GM18507 (cell line): ENCODE data around the gene TMEM179B.
"Not testable (repeated sequence)": the region's sequence is repeated elsewhere in the genome, so short reads cannot be mapped to it uniquely, and the experiment has no call there.

Experiments
- DNase-seq: peaks from one replicate; pipeline ENCODE4 v3.0.0; 2011; ENCODE audit warnings: low read depth; ENCODE audit not compliant: insufficient read length; ENCODE audit errors: extremely low spot score
- FAIRE-seq: peaks from 2 replicates; lab custom pipeline; 2011; peaks lifted over from hg19 to GRCh38; lab: Jason Lieb, UNC

TMEM179B gene

DNA sequence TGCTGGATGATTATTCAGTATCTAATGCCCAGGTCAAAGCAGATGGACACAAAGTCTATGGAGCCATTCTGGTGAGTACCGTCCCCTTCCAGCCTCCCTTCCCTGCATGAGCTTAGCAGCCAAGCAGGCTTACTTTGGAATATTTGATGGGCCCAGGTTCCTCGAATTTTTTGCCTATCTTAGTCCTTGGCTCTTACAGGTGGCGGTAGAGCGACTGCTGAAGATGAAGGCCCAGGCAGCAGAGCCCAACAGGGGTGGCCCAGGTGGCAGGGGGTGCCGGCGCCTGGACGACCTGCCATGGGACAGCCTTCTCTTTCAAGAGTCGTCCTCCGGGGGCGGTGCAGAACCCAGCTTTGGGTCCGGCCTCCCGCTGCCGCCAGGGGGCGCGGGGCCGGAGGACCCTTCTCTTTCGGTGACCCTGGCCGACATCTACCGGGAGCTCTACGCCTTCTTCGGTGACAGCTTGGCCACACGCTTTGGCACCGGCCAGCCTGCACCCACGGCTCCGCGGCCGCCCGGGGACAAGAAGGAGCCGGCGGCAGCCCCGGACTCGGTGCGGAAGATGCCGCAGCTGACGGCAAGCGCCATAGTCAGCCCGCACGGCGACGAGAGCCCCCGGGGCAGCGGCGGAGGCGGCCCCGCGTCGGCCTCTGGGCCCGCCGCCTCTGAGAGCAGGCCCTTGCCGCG, 741 bp upstream of the TMEM179B start:
- DNase-seq (peak; percentile 78), FAIRE-seq (peak; percentile 60)

- FAIRE-seq (no peak), DNase-seq (no peak)
These were observed 1.8 kb downstream of the TMEM179B start for GRCh38 chr11:62788991-62789390.

GRCh38 chr11:62789576-62789975, 2.4 kb downstream of the TMEM179B start:
- FAIRE-seq (no peak), DNase-seq (no peak)

- DNase-seq (peak; percentile 83), FAIRE-seq (peak; percentile 73)
These were observed 4.4 kb downstream of the TMEM179B start, which contains the start of gene TMEM223 for GRCh38 chr11:62791501-62792201. Gene TMEM223 (minus strand): TSS chr11:62792006. CDS start chr11:62791994, 12 bp downstream.

- FAIRE-seq (no peak), DNase-seq (no peak)
These were observed 5.0 kb downstream of the TMEM179B start for GRCh38 chr11:62792202-62792575.

GRCh38 chr11:62794201-62794775, 7.1 kb downstream of the TMEM179B start:
- DNase-seq (no peak), FAIRE-seq (no peak)

DNA sequence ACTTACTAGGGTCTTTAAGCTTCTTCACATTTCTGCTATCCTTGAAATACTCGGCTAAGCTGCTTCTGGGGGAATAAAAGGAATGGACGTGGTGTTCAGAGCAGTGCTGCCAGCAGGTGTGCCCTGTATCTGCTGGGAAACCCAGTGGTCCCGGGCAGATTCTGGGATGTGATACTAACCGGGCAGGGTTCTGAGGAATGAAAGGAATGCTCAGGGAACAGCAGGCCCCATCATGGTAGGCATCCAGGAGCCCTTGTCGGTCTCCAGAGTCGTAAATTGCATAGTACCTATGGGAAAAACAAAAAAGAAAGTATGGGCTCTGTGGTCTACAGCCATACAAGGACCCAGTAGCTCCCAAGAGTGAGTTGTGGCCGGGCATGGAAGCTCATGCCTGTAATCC, 9.1 kb downstream of the TMEM179B start:
- DNase-seq: no peak
- no peak for FAIRE-seq

GRCh38 chr11:62799486-62799885, 12.3 kb downstream of the TMEM179B start:
- DNase-seq (no peak), FAIRE-seq (no peak)

GRCh38 chr11:62801071-62801470, 13.9 kb downstream of the TMEM179B start:
- FAIRE-seq (no peak), DNase-seq (no peak)

DNA sequence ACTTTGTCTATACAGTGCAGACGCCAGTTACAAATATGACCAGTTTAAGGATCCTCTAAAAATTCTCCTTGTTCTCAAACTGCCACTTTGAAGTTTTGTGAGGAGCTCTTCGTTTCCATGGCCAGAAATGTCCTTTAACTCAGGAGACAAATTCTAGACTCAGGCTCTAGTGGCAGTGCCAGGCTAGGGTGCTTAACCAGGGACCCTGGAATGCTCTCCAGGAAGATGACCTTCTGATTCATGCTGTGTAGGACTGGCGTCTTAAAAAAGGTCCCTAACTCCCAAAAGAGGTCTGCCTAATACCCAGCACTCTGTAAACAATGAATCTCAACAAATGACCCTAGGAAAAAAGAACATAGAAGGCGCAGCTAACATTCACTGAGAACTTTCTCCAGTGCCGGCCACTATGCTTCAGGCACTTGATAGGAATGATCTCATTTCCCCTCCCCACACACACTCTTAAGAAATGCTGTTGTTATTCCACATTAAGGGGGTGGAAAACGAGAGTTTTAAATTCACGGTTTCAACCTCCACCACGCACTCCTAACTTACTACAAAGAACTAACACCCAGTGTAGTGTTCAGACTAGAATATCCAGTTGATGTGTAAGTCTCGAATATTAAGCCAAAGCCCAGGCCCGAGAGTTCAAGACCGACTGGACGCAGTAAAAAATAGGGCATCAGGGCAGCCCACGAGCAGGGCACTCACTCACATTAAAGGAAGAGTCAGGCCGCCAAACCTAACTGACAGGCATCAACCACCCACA, 17.3 kb downstream of the TMEM179B start:
- DNase-seq (no peak), FAIRE-seq (peak; percentile 47)

- peak; percentile 98 for DNase-seq
- FAIRE-seq: peak; percentile 85
These were observed 18.1 kb downstream of the TMEM179B start, which contains the start of gene NXF1 for GRCh38 chr11:62805076-62805892. Gene NXF1 (minus strand): TSS chr11:62805440. CDS start chr11:62805356, 84 bp downstream.

DNA sequence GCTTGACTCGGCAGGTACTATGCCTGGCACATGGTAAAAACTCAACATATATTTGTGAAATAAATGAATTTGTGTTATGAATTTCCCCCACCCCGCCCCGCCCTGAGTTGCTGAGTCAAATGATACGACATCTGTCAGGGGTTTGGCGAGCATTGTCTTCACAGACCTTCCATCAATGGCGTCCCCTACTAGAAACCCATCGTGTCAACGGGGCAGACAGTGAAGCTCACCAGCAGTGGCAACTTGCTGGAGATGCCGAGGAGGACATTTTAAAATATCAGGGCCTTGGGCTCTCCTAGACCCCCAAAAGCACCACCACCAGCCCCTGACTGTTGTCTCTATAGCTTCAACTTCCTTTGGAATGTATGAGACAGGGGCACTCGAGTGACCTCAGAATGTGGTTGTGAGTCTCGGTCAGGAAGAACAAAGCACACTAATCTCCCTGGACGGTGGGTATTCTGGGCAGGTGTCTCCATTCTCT, 18.8 kb downstream of the TMEM179B start:
- DNase-seq (no peak), FAIRE-seq (no peak)

DNA sequence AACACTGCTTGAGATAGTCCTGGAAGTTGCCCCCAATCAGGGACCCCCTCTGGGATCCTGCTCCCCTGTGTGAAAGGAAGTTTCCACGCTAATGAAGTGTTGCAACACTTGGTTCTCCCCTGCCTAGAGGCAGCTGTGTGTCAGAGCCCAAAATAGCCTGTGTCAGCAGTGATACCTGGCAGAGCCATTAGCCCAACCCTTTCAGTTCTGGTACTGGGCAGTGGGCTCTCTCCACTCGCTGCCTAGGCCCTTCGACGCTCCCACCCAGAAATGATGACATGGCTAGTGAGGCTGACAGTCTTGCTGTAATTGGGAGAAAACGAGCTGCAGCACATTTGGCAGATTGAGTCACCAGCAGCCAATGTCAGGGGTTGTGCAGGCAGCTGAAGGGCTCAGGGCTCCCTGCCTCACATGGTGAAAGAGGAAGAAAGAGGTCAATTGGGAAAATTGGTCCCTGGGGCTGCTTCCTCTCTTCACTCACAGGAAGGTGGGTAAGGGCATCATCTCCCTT, 19.5 kb downstream of the TMEM179B start:
- no peak for DNase-seq
- FAIRE-seq: no peak

DNA sequence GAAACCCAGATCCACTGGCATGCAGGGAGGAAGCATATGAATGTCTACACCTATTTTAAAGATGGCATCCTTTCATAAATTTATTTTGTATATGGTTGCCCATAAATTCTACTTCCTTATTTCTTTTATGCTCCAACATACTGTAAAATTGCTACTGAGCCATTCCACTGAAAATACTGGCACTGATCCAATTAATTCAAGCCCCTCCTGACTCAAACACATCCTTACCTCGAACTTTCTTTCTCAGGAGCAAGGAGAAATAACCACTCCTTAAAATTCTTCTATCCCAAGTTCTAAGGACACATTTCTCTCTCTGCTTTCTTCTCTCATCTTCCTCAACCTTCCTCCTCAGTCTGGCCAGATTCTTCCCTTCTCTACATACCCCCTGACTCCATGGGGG, 23.5 kb downstream of the TMEM179B start:
- DNase-seq: no peak
- FAIRE-seq: no peak

DNA sequence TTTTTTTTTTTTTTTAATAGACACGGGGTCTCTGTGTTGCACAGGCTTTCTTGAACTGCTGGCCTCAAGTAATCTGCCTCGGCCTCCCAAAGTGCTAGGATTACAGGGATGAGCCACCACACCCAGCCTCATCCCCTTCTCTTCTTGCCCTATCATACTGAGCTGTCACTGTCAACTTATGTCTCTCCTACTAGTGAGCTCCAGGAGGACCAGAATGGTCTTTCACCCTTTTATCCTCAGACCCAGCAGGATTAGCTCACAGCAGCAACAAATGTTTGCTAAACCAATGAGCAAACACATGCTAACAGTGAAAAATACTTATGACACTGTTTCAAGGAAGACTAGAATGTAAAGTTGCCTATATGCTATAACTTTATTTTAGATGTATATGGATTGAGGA, 24.5 kb downstream of the TMEM179B start:
- DNase-seq (no peak), FAIRE-seq (no peak)

- DNase-seq (no peak), FAIRE-seq (no peak)
These were observed 29.4 kb downstream of the TMEM179B start for GRCh38 chr11:62816557-62816956.

- DNase-seq (no peak), FAIRE-seq (no peak)
These were observed 29.9 kb downstream of the TMEM179B start for GRCh38 chr11:62817129-62817528.

DNA sequence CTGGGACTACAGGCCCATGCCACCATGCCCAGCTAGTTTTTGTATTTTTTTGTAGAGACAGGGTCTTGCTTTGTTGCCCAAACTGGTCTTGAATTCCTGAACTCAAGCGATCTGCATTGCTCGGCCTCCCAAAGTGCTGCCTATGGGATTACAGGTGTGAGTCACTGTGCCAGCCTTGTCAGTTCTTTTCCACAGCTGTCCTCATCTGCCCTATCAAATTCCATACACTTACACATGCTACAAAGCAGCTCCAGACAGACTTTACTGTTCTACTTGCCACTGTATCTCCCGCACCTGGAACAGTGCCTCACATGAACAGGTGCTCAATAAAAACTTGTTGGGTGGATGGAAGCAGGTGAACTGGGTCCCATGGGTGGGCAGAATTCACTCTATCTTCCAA, 36.5 kb downstream of the TMEM179B start:
- no peak for FAIRE-seq
- DNase-seq: no peak

DNA sequence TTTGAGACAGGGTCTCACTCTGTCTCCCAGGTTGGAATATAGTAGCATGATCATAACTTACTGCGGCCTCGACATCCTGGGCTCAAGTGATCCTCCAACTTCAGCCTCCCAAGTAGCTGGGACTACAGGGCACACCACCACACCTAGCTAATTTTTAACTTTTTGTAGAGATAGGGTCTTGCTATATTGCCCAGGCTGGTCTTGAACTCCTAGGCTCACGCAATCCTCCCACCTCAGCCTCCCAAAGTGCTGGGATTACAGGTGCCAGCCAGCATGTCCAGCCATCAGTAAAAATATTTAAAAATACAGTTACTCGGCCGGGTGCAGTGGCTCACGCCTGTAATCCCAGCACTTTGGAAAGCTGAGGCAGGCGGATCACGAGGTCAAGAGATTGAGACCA, 40.9 kb downstream of the TMEM179B start:
- FAIRE-seq, DNase-seq: not testable (repeated sequence)
